Endothelial cell of umbilical vein (primary cell): ENCODE results near the gene LCTL. TPM values are rescaled to one million over a fixed set of nuclear protein-coding genes. Genes with fewer than 3 reads are reported as not detected.

Experiments used
- BruUV-seq: library from RNA; stranded (reverse); fragments of 400-500 nt; replicated peaks from 2 replicates; lab custom pipeline; 2021; lab: Mats Ljungman, UMichigan
- CTCF ChIA-PET: fragments of 300-600, 350-600 bp; sonication (Branson Sonifier 250); formaldehyde crosslinking; loops from one replicate; lab custom pipeline; 2021; ENCODE audit warnings: antibody characterized with exemption, inconsistent platforms; lab: Charles Lee
- POLR2A ChIA-PET: fragments of 300-600, 350-600 bp; sonication (Branson Sonifier 250); formaldehyde crosslinking; loops from one replicate; lab custom pipeline; 2021; ENCODE audit warnings: antibody characterized with exemption, inconsistent platforms; lab: Charles Lee
- DNase-seq: peaks from one replicate; pipeline ENCODE4 v3.0.0-alpha.2; 2011; ENCODE audit warnings: low read depth, low spot score
- FAIRE-seq: peaks from 2 replicates; lab custom pipeline; 2011; peaks lifted over from hg19 to GRCh38; lab: Jason Lieb, UNC
- H2AFZ ChIP-seq: 2 replicates; pipeline ENCODE4 v1.6.0; 2012; ENCODE audit warnings: low read depth, low read length, control low read depth, inconsistent platforms
- H3K27ac ChIP-seq: 2 replicates; pipeline ENCODE4 v1.5.1; 2011; ENCODE audit warnings: low read depth, mild to moderate bottlenecking, control low read depth, low read length, moderate library complexity; ENCODE audit not compliant: insufficient read depth
- H3K27me3 ChIP-seq, 2 experiments: 2 replicates each; pipeline versions ENCODE4 v1.6.0 to v1.6.1; 2011; ENCODE audit warnings: low read length in 2 of 2, mixed read lengths in 1 of 2; ENCODE audit not compliant: control insufficient read depth in 2 of 2, insufficient read depth in 2 of 2
- H3K36me3 ChIP-seq, 2 experiments: 2 replicates in 1 of 2; 3 replicates in 1 of 2; pipeline ENCODE4 v1.5.1; 2011; ENCODE audit warnings: low read length in 2 of 2, mild to moderate bottlenecking in 1 of 2, moderate library complexity in 1 of 2; ENCODE audit not compliant: control insufficient read depth in 2 of 2, insufficient read depth in 2 of 2; ENCODE audit errors: extremely low read depth in 1 of 2
- H3K4me1 ChIP-seq: 3 replicates; pipeline ENCODE4 v1.5.1; 2011; ENCODE audit warnings: mild to moderate bottlenecking, low read length; ENCODE audit not compliant: control insufficient read depth, insufficient read depth; ENCODE audit errors: extremely low read depth
- H3K4me2 ChIP-seq: 2 replicates; pipeline ENCODE4 v1.6.1; 2011; ENCODE audit warnings: low read length, control low read depth, mixed read lengths; ENCODE audit not compliant: insufficient read depth
- H3K4me3 ChIP-seq, 3 experiments: fragments of 200-600 bp in 1 of 3; sonication (generic), shearing (Covaris generic) in 1 of 3; replicated peaks in 1 of 3; 2 replicates each; pipeline ENCODE4 v1.5.1; 2011 to 2016; ENCODE audit warnings: control low read depth in 3 of 3, low read length in 3 of 3, mild to moderate bottlenecking in 2 of 3, inconsistent platforms in 1 of 3, low read depth in 1 of 3, moderate library complexity in 1 of 3; ENCODE audit not compliant: insufficient read depth in 1 of 3
- H3K79me2 ChIP-seq: 2 replicates; pipeline ENCODE4 v1.6.0; 2012; ENCODE audit warnings: low read length, inconsistent platforms; ENCODE audit not compliant: control insufficient read depth, insufficient read depth
- H3K9ac ChIP-seq: replicated peaks from 2 replicates; pipeline ENCODE3; 2011; ENCODE audit warnings: low read length, control low read depth; ENCODE audit not compliant: insufficient read depth; ENCODE audit errors: extremely low read depth
- H3K9me1 ChIP-seq: replicated peaks from 3 replicates; pipeline ENCODE4 v1.6.0; 2011; ENCODE audit warnings: mild to moderate bottlenecking, low read length; ENCODE audit not compliant: control insufficient read depth, insufficient read depth; ENCODE audit errors: extremely low read depth
- H3K9me3 ChIP-seq: replicated peaks from 2 replicates; pipeline ENCODE4 v1.5.1; 2012; ENCODE audit warnings: low read length, inconsistent platforms; ENCODE audit not compliant: control insufficient read depth, insufficient read depth
- H4K20me1 ChIP-seq: replicated peaks from 2 replicates; pipeline ENCODE3; 2011; ENCODE audit warnings: mild to moderate bottlenecking, low read length; ENCODE audit not compliant: control insufficient read depth, insufficient read depth; ENCODE audit errors: extremely low read depth
- CTCF ChIP-seq, 2 donors: IDR thresholded peaks; 1 replicate in 1 of 2; 2 replicates in 1 of 2; pipeline ENCODE4 v1.5.1; 2011; ENCODE audit warnings: low read length in 2 of 2, mild to moderate bottlenecking in 2 of 2, moderate library complexity in 2 of 2, control low read depth in 1 of 2, inconsistent platforms in 1 of 2, low read depth in 1 of 2; ENCODE audit not compliant: insufficient read depth in 1 of 2; ENCODE audit errors: extremely low read depth in 1 of 2
- EZH2 ChIP-seq: IDR thresholded peaks from 2 replicates; pipeline ENCODE4 v1.6.1; 2012; ENCODE audit warnings: borderline replicate concordance, low read depth, mild to moderate bottlenecking, moderate library complexity, low read length, inconsistent platforms; ENCODE audit not compliant: severe bottlenecking
- FOS ChIP-seq: IDR thresholded peaks from 2 replicates; pipeline ENCODE4 v1.6.1; 2011; ENCODE audit warnings: mild to moderate bottlenecking, low read length, moderate library complexity, borderline replicate concordance; ENCODE audit not compliant: insufficient read depth
- GATA2 ChIP-seq: IDR thresholded peaks from 2 replicates; pipeline ENCODE4 v1.7.0; 2011; ENCODE audit warnings: low read depth, mild to moderate bottlenecking, moderate library complexity, mixed read lengths, low read length; ENCODE audit not compliant: insufficient read length, insufficient read depth
- JUN ChIP-seq: IDR thresholded peaks from 2 replicates; pipeline ENCODE4 v1.6.1; 2011; ENCODE audit warnings: borderline replicate concordance, low read depth; ENCODE audit not compliant: insufficient read length, insufficient read depth
- MAX ChIP-seq: IDR thresholded peaks from 2 replicates; pipeline ENCODE4 v1.6.1; 2011; ENCODE audit not compliant: insufficient read depth, insufficient read length
- MYC ChIP-seq: IDR thresholded peaks from one replicate; pipeline ENCODE4 v1.6.1; 2011; ENCODE audit warnings: mild to moderate bottlenecking, low read depth, low read length
- POLR2A ChIP-seq: IDR thresholded peaks from 2 replicates; pipeline ENCODE4 v1.6.1; 2012; ENCODE audit warnings: low read depth, mild to moderate bottlenecking, control low read depth, low read length
- POLR2AphosphoS5 ChIP-seq: IDR thresholded peaks from 2 replicates; pipeline ENCODE4 v1.6.1; 2012; ENCODE audit warnings: low read depth, mild to moderate bottlenecking, control low read depth, low read length, moderate library complexity; ENCODE audit not compliant: insufficient read depth
- dilution Hi-C: fragments of 300-500 bp; cut with MboI; formaldehyde crosslinking; loops from one replicate; pipeline ENCODE4 v1.15.0; 2019; ENCODE audit warnings: low sequenced_read_pairs; ENCODE audit not compliant: extremely low pct_ligation_motif_present
- intact Hi-C: fragments of 100-400 bp; cut with micrococcal nuclease; formaldehyde crosslinking; loops from one replicate; pipeline ENCODE4 v1.10.0; 2022
- polyA plus RNA-seq, 4 experiments: library from polyadenylated mRNA; depleted of rRNA in 3 of 4; stranded (reverse) in 3 of 4; unstranded in 1 of 4; fragments of >200 nt; gene quantifications; 2 replicates each; pipeline versions ENCODE4 v1.2.1 to v1.2.3, GENCODE V29; 2011 to 2012; ENCODE audit warnings: missing spikeins in 1 of 4
- total RNA-seq: library from RNA; stranded (reverse); gene quantifications from 2 replicates; pipeline ENCODE4 v1.2.3, GENCODE V29; 2021

The LCTL gene
- total and polyA plus RNA-seq, 2 donors (not counting 3 experiments of a cell fraction or from before 2014, with no cell fraction given) = 0.04 TPM; not detected in 1

DNA sequence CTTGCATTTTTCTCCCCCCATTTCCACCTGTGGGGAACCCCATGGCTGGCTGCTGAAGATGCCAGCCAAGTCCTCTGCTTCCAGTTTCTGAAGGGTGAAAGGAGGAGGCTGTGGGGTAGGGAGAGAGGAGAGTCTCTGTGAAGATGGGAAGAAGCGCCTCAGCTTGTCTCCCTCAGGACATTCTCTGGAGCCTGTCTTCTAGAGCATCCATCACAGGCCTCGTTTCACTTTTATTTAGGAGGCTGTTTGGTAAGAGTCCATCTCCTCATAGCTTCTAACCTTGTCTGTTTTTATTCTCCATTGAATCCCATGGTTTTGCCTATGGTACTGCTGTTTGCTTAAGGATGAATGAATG lies 8.8 kb upstream of the LCTL start:
- Histone ChIP-seq H3K79me2 (no peaks in the 10 kb centered on the region), H3K36me3 (no peaks in the 10 kb centered on the region), H2AFZ (no peak overlapping the region), H3K9ac (no peak overlapping the region), H3K9me1 (no peaks in the 10 kb centered on the region), H3K4me3 (no peak overlapping the region), H3K27ac (no peak overlapping the region), H3K9me3 (no peaks in the 10 kb centered on the region), H4K20me1 (no peaks in the 10 kb centered on the region), H3K27me3 (no peaks in the 10 kb centered on the region), H3K4me2 (no peak overlapping the region), H3K4me1 (peaks cover 12% of the 10 kb centered on the region)
- TF ChIP-seq GATA2 (no peak), JUN (no peak), EZH2 (no peak), POLR2A (no peak), CTCF (IDR thresholded peaks at IDR 0.05; ENCODE audit: extremely low read depth in 1 of 2, insufficient read depth in 1 of 2, low read depth in 1 of 2, low read length in 2 of 2) (no peak), MYC (no peak), POLR2AphosphoS5 (no peak), FOS (no peak), MAX (no peak)
- intact Hi-C loops (no loop called here), dilution Hi-C loops (no loop called here)
- ChIA-PET CTCF (interaction anchor here (1.2 to 2.1 kb wide), 2 partner anchors 8 to 19 kb away, joined by 3 to 8 read pairs; partner anchors contain the start of gene LCTL), POLR2A (no interaction called here)
- no TSS peak for BruUV-seq
- DNase-seq = no peak
- FAIRE-seq = no peak
